Measurements from ENCODE around the gene MYRIP.
"Not testable (repeated sequence)": the region's sequence is repeated elsewhere in the genome, so short reads cannot be mapped to it uniquely, and the experiment has no call there.

Gene MYRIP

GRCh38 chr3:39977058-39977794 is 167.8 kb downstream of the MYRIP start:
- DNase-seq: no peak

GRCh38 chr3:39978308-39978707 is 168.9 kb downstream of the MYRIP start:
- no peak for DNase-seq

- no peak for DNase-seq
These were observed 170.6 kb downstream of the MYRIP start for GRCh38 chr3:39980058-39980457.

GRCh38 chr3:39980781-39981180 is 171.4 kb downstream of the MYRIP start:
- DNase-seq: no peak

GRCh38 chr3:39981547-39982184 is 172.3 kb downstream of the MYRIP start:
- DNase-seq: no peak

GRCh38 chr3:39982665-39983357 is 173.4 kb downstream of the MYRIP start:
- no peak for DNase-seq

- DNase-seq: no peak
These were observed 180.3 kb downstream of the MYRIP start for GRCh38 chr3:39989746-39990145.

- no peak for DNase-seq
These were observed 181.1 kb downstream of the MYRIP start for GRCh38 chr3:39990532-39990931.

- no peak for DNase-seq
These were observed 199.4 kb downstream of the MYRIP start for GRCh38 chr3:40008796-40009195.

- DNase-seq: no peak
These were observed 200.6 kb downstream of the MYRIP start for GRCh38 chr3:40009991-40010390.

- no peak for DNase-seq
These were observed 203.0 kb downstream of the MYRIP start for GRCh38 chr3:40012381-40012780.

- DNase-seq: no peak
These were observed 207.0 kb downstream of the MYRIP start for GRCh38 chr3:40016391-40016790.

GRCh38 chr3:40018369-40018768 is 209.0 kb downstream of the MYRIP start:
- no peak for DNase-seq

- no peak for DNase-seq
These were observed 210.0 kb downstream of the MYRIP start for GRCh38 chr3:40019376-40019775.

GRCh38 chr3:40020689-40021088 is 211.3 kb downstream of the MYRIP start:
- no peak for DNase-seq

GRCh38 chr3:40021338-40021737 is 211.9 kb downstream of the MYRIP start:
- no peak for DNase-seq

GRCh38 chr3:40022297-40022827 is 213.0 kb downstream of the MYRIP start:
- DNase-seq: no peak

- no peak for DNase-seq
These were observed 215.1 kb downstream of the MYRIP start for GRCh38 chr3:40024526-40024925.

- not testable (repeated sequence) for DNase-seq
These were observed 216.5 kb downstream of the MYRIP start for GRCh38 chr3:40025892-40026291.

GRCh38 chr3:40035177-40035576 is 225.8 kb downstream of the MYRIP start:
- no peak for DNase-seq

GRCh38 chr3:40037582-40037981 is 228.2 kb downstream of the MYRIP start:
- no peak for DNase-seq

GRCh38 chr3:40042752-40043443 is 233.5 kb downstream of the MYRIP start:
- DNase-seq: no peak

GRCh38 chr3:40043444-40043755 is 234.0 kb downstream of the MYRIP start:
- no peak for DNase-seq
